ENCODE results near the gene PORCN.

DNA sequence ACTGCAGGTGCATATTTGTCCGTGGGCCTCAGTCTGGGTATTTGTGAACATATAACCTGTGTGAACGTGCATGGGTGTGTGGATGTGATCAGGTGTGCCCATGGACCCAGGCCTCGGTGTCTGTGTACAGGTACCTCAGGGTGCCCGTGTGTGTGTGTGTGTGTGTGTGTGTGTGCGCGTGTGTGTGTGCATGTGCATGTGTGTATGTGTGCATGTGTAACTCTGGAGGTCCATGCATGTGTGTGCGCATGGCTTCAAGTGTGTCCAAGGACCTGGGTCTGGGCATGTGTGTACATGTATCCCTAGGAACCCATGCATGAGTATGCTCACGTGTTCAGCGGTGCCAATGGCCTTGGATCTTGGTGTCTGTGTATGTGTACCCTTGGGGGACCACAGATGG, 17.0 kb upstream of the PORCN start:
- TF ChIP-seq CTCF (IDR thresholded peaks at IDR 0.05) (no peak), EP300 (IDR thresholded peaks at IDR 0.05) (no peak), POLR2A (IDR thresholded peaks at IDR 0.05) (no peak)

Data from ovary (tissue), 3 donors.